HG03432 (cell line): ENCODE results near the gene CSPG4.
A peak's percentile ranks its signal among the peaks of the same experiment; 100 is the strongest.
"Not testable (repeated sequence)": the region's sequence is repeated elsewhere in the genome, so short reads cannot be mapped to it uniquely, and the experiment has no call there.

Experiments used
- ATAC-seq: cut with Tn5 transposase; IDR thresholded peaks from one replicate; pipeline ENCODE4 v1.9.1; 2021; ENCODE audit warnings: mild to moderate bottlenecking, moderate library complexity; ENCODE audit not compliant: unreplicated experiment

CSPG4 gene

GRCh38 chr15:75689429-75689828 is 23.2 kb downstream of the CSPG4 start:
- ATAC-seq, result not testable (repeated sequence)

GRCh38 chr15:75688831-75689230 is 23.8 kb downstream of the CSPG4 start:
- no peak for ATAC-seq

- ATAC-seq, result no peak
Measured at GRCh38 chr15:75688278-75688557, 24.4 kb downstream of the CSPG4 start.

- ATAC-seq, result no peak
Measured at GRCh38 chr15:75687486-75688277, 25.0 kb downstream of the CSPG4 start.

GRCh38 chr15:75686212-75686642 is 26.4 kb downstream of the CSPG4 start:
- peak; percentile 60 for ATAC-seq

GRCh38 chr15:75685195-75685594 is 27.5 kb downstream of the CSPG4 start:
- ATAC-seq, result no peak

- ATAC-seq, result no peak
Measured at GRCh38 chr15:75684648-75685047, 28.0 kb downstream of the CSPG4 start.

GRCh38 chr15:75683646-75684312 is 28.9 kb downstream of the CSPG4 start:
- ATAC-seq, result peak; percentile 63

- no peak for ATAC-seq
Measured at GRCh38 chr15:75682181-75683135, 30.2 kb downstream of the CSPG4 start.

- ATAC-seq, result no peak
Measured at GRCh38 chr15:75680007-75680789, 32.5 kb downstream of the CSPG4 start.

- not testable (repeated sequence) for ATAC-seq
Measured at GRCh38 chr15:75678324-75678690, 34.3 kb downstream of the CSPG4 start.

GRCh38 chr15:75677465-75678323 is 35.0 kb downstream of the CSPG4 start:
- no peak for ATAC-seq

GRCh38 chr15:75676688-75677464 is 35.8 kb downstream of the CSPG4 start:
- no peak for ATAC-seq

GRCh38 chr15:75675579-75676404 is 36.9 kb downstream of the CSPG4 start:
- ATAC-seq, result no peak

GRCh38 chr15:75674366-75674765 is 38.3 kb downstream of the CSPG4 start:
- no peak for ATAC-seq

- no peak for ATAC-seq
Measured at GRCh38 chr15:75673426-75674235, 39.0 kb downstream of the CSPG4 start.
